GM18505 (cell line): ENCODE results near the gene ZFX.

Source experiments
- ATAC-seq: cut with Tn5 transposase; IDR thresholded peaks from one replicate; pipeline ENCODE4 v1.9.1; 2021; ENCODE audit not compliant: unreplicated experiment
- POLR2A ChIP-seq: IDR thresholded peaks from 4 replicates; pipeline ENCODE4 v1.6.1; 2011; ENCODE audit warnings: borderline replicate concordance; ENCODE audit not compliant: insufficient read depth, insufficient read length; ENCODE audit errors: extremely low read depth

Gene ZFX

GRCh38 chrX:24242649-24243175 is 93.2 kb downstream of the ZFX start:
- no peak for TF ChIP-seq POLR2A
- ATAC-seq: peak; percentile 86

GRCh38 chrX:24243188-24243587 is 93.7 kb downstream of the ZFX start:
- no peak for ATAC-seq
- no peak for TF ChIP-seq POLR2A

DNA sequence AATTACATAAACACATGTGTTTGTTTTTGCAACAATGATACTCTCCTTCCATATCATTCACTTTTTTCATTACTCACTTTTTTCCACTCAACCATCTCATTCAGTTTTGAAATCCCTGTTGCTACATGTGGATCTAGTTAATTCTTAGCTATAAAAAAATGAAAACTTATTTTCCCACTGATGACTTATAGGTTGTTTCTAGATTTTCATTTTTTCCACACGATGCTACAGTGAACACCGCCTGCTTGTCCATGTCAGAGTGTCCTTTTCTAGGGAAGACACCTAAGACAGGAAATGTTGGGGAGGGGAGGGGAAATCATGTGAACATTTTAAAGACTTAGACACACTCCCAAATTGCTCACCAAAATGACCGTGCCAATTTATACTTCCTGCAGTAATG is 94.2 kb downstream of the ZFX start:
- TF ChIP-seq POLR2A: no peak
- ATAC-seq: no peak

- TF ChIP-seq POLR2A: no peak
- ATAC-seq: no peak
Observed at GRCh38 chrX:24245202-24245601, 95.7 kb downstream of the ZFX start.

DNA sequence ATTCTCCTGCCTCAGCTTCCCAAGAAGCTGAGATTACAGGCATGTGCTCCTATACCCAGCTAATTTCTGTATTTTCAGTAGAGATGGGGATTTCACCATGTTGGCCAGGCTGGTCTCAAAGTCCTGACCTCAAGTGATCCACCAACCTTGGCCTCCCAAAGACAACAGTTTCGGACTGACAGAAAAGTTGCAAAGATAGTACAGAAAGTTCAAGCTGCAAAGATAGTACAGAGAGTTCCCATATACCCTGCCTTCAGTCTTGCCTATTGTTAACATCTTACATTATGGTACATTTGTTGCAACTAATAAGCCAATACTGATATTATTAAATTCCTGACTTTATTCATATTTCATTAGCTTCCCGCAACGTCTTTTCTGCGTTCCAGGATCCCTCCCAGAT is 98.5 kb downstream of the ZFX start:
- no peak for ATAC-seq
- no peak for TF ChIP-seq POLR2A

- TF ChIP-seq POLR2A: no peak
- no peak for ATAC-seq
Observed at GRCh38 chrX:24253030-24253429, 103.5 kb downstream of the ZFX start.

DNA sequence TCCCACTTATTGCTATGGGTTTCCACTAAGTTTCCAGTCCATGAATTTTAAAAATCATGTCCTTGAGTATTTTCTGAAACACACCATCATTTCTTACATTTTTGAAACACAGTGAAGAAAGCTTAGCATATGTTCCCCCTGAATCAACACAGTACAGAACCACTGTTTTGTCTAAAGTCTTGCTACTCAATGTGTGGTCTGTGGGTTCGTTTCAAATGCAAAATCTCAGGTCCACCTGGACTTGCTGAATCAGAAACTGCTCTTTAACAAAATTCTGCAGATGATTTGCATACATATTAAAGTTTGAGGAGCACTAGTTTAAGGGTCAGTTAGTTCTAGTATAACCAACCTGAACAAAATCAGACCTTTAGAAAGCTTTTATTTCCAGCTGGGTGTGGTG is 103.9 kb downstream of the ZFX start:
- ATAC-seq: no peak
- no peak for TF ChIP-seq POLR2A

DNA sequence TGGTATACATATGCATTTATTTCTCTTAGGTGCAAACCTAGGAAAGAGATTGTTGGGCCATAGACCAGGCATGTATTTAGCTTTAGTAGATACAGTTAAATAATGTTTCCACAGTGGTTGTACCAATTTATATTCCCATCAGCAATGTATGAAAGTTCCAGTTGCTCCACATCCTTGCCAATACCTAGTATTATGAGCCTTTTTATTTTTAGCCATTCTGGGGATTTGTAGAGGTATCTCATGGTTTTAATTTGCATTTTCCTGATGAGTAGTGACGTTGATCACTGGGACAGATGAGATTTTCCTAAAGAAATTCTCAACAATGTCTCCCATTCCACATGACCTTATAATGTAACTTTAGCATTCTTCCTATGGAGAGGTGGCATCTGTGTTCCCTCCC is 107.5 kb downstream of the ZFX start:
- ATAC-seq: no peak
- no peak for TF ChIP-seq POLR2A

GRCh38 chrX:24259544-24260240 is 110.2 kb downstream of the ZFX start:
- TF ChIP-seq POLR2A: no peak
- ATAC-seq: no peak

GRCh38 chrX:24260842-24261550 is 111.5 kb downstream of the ZFX start:
- no peak for ATAC-seq
- no peak for TF ChIP-seq POLR2A

DNA sequence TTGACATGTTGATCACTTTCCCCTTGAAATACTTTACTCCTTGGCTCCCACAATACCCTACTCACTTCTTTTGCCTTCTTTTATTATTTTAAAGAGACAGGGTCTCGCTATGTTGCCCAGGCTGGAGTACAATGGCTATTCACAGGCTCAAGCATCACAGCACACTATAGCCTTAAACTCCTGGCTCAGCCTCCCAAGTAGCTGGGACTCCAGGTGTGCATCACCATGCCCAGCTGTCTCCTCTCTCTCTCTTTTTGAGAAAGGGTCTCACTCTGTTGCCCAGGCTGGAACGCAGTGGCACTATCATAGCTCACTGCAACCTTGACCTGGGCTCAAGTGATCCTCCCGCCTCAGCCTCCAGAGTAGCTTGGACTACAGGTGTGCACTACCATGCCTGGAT is 112.8 kb downstream of the ZFX start:
- ATAC-seq: no peak
- TF ChIP-seq POLR2A: no peak

DNA sequence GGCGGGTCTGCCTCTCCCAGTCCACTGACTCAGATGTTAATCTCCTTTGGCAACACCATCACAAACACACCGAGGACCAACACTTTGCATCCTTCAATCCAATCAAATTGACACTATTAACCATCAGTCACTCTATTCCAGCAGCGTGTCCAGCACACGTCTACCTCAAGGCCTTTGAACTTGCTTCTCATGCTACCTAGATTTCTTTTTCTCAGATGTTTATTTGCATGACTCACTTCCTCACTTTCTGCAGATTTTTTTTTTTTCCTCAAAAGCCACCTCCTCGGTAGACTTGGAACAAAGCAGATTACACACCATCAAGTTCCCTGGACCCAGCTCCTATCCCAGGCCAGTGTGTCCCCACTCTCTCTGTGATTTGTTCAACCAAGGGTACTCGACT is 114.9 kb downstream of the ZFX start:
- ATAC-seq: no peak
- no peak for TF ChIP-seq POLR2A
